MCF 10A (cell line): ENCODE measurements around the gene B4GALT1. TPM values are rescaled to one million over a fixed set of nuclear protein-coding genes. Genes with fewer than 3 reads are reported as not detected.
A peak's percentile ranks its signal among the peaks of the same experiment; 100 is the strongest.

ENCODE experiments used
- BruUV-seq: library from RNA; stranded (reverse); fragments of 400-500 nt; replicated peaks from 2 replicates; lab custom pipeline; 2021; lab: Mats Ljungman, UMichigan
- CTCF ChIA-PET: fragments of 300-600 bp; sonication (Branson Sonifier 250); formaldehyde crosslinking; extraction: SDS; loops from one replicate; lab custom pipeline; 2021; ENCODE audit warnings: antibody characterized with exemption, inconsistent platforms; lab: Yijun Ruan, JAX
- POLR2A ChIA-PET: fragments of 300-600, 350-650 bp; sonication (Branson Sonifier 250); formaldehyde crosslinking; extraction: SDS; loops from one replicate; lab custom pipeline; 2020; ENCODE audit warnings: antibody characterized with exemption, inconsistent platforms; lab: Yijun Ruan, JAX
- DNase-seq: peaks from one replicate; pipeline ENCODE4 v3.0.0-alpha.2; 2018; ENCODE audit not compliant: unreplicated experiment
- H3K27ac Mint-ChIP-seq: one replicate; pipeline ENCODE4 v1.8.0; 2022; ENCODE audit warnings: mild to moderate bottlenecking, low read depth, mixed read lengths; ENCODE audit not compliant: unreplicated experiment
- H3K27me3 Mint-ChIP-seq: one replicate; pipeline ENCODE4 v1.8.0; 2022; ENCODE audit warnings: mixed read lengths; ENCODE audit not compliant: insufficient read depth, unreplicated experiment
- H3K36me3 Mint-ChIP-seq: one replicate; pipeline ENCODE4 v1.8.0; 2022; ENCODE audit warnings: mild to moderate bottlenecking, moderate library complexity, mixed read lengths; ENCODE audit not compliant: insufficient read depth, unreplicated experiment
- H3K4me1 Mint-ChIP-seq: one replicate; pipeline ENCODE4 v1.8.0; 2022; ENCODE audit warnings: mixed read lengths; ENCODE audit not compliant: insufficient read depth, unreplicated experiment
- H3K4me3 Mint-ChIP-seq: one replicate; pipeline ENCODE4 v1.8.0; 2022; ENCODE audit warnings: mild to moderate bottlenecking, moderate library complexity, mixed read lengths; ENCODE audit not compliant: unreplicated experiment
- H3K9me3 Mint-ChIP-seq: one replicate; pipeline ENCODE4 v1.8.0; 2022; ENCODE audit warnings: mixed read lengths; ENCODE audit not compliant: unreplicated experiment
- CTCF ChIP-seq: fragments of 200-600 bp; IDR thresholded peaks from one replicate; pipeline ENCODE4 v1.8.0; 2022; ENCODE audit warnings: antibody characterized with exemption, mild to moderate bottlenecking; ENCODE audit not compliant: unreplicated experiment
- intact Hi-C: fragments of 100-400 bp; cut with micrococcal nuclease; formaldehyde crosslinking; loops from 2 replicates; pipeline ENCODE4 v1.14.1; 2022
- total RNA-seq: library from RNA; stranded (reverse); gene quantifications from 2 replicates; pipeline ENCODE4 v1.2.3, GENCODE V29; 2022

Gene B4GALT1
- total RNA-seq, 1 experiment from 2014 or later = 184 TPM

- ChIA-PET POLR2A (interaction anchor here (1.3 to 1.8 kb wide), 2 partner anchors 12 to 38 kb away, joined by 5 read pairs; no protein-coding TSS in a partner anchor), CTCF (interaction anchor here (1.1 kb wide), 1 partner anchor 41 kb away, joined by 3 read pairs; no protein-coding TSS in a partner anchor)
- no peak for TF ChIP-seq CTCF
- no peaks in the 10 kb centered on the region for H3K27me3 Mint-ChIP-seq
- peaks cover 25% of the 10 kb centered on the region for H3K4me1 Mint-ChIP-seq
- no peaks in the 10 kb centered on the region for H3K9me3 Mint-ChIP-seq
- H3K4me3 Mint-ChIP-seq = no peak overlapping the region
- H3K36me3 Mint-ChIP-seq = peaks cover 100% of the 10 kb centered on the region
- intact Hi-C loops = no loop called here
- no peak for DNase-seq
- no peak overlapping the region for H3K27ac Mint-ChIP-seq
- BruUV-seq = no TSS peak
Measured at GRCh38 chr9:33120620-33121019, 46.5 kb downstream of the B4GALT1 start.

- H3K36me3 Mint-ChIP-seq = peaks cover 100% of the 10 kb centered on the region
- no peaks in the 10 kb centered on the region for H3K27me3 Mint-ChIP-seq
- intact Hi-C loops = loop anchor here (2.0 kb wide), 1 partner anchor 49 kb away; the partner anchor contains the start of gene B4GALT1
- ChIA-PET CTCF (interaction anchor here (1.0 to 1.1 kb wide), 3 partner anchors 9 to 98 kb away, joined by 3 to 5 read pairs (median 3); no protein-coding TSS in a partner anchor), POLR2A (interaction anchor here (0.6 to 2.2 kb wide), 4 partner anchors 9 to 48 kb away, joined by 3 to 8 read pairs (median 4); no protein-coding TSS in a partner anchor)
- H3K4me3 Mint-ChIP-seq = peak overlapping the region; percentile 3
- H3K4me1 Mint-ChIP-seq = peaks cover 30% of the 10 kb centered on the region
- no peak for DNase-seq
- H3K9me3 Mint-ChIP-seq = no peaks in the 10 kb centered on the region
- TF ChIP-seq CTCF = no peak
- peak overlapping the region; percentile 47 for H3K27ac Mint-ChIP-seq
- BruUV-seq = no TSS peak
Measured at GRCh38 chr9:33117796-33118195, 49.3 kb downstream of the B4GALT1 start.

- Mint-ChIP-seq H3K4me1 (peaks cover 30% of the 10 kb centered on the region), H3K36me3 (peaks cover 100% of the 10 kb centered on the region), H3K27ac (peak overlapping the region; percentile 47), H3K9me3 (no peaks in the 10 kb centered on the region), H3K4me3 (no peak overlapping the region), H3K27me3 (no peaks in the 10 kb centered on the region)
- TF ChIP-seq CTCF = no peak
- intact Hi-C loops = loop anchor here (2.0 kb wide), 1 partner anchor 49 kb away; the partner anchor contains the start of gene B4GALT1
- no TSS peak for BruUV-seq
- ChIA-PET CTCF (interaction anchor here (1.0 to 1.1 kb wide), 3 partner anchors 8 to 99 kb away, joined by 3 to 5 read pairs (median 3); no protein-coding TSS in a partner anchor), POLR2A (interaction anchor here (0.6 to 2.2 kb wide), 5 partner anchors 8 to 48 kb away, joined by 3 to 8 read pairs (median 4); no protein-coding TSS in a partner anchor)
- DNase-seq = no peak
Measured at GRCh38 chr9:33117306-33117705, 49.8 kb downstream of the B4GALT1 start.

- ChIA-PET POLR2A (interaction anchor here (1.1 to 2.2 kb wide), 5 partner anchors 8 to 46 kb away, joined by 3 to 8 read pairs (median 4); no protein-coding TSS in a partner anchor), CTCF (interaction anchor here (1.0 kb wide), 1 partner anchor 13 kb away, joined by 3 read pairs; no protein-coding TSS in a partner anchor)
- Mint-ChIP-seq H3K36me3 (peaks cover 100% of the 10 kb centered on the region), H3K4me3 (no peak overlapping the region), H3K9me3 (no peaks in the 10 kb centered on the region), H3K4me1 (peaks cover 33% of the 10 kb centered on the region), H3K27ac (peak overlapping the region; percentile 47), H3K27me3 (no peaks in the 10 kb centered on the region)
- no peak for DNase-seq
- BruUV-seq = no TSS peak
- intact Hi-C loops = loop anchor here (2.0 kb wide), 1 partner anchor 50 kb away; the partner anchor contains the start of gene B4GALT1
- no peak for TF ChIP-seq CTCF
Measured at GRCh38 chr9:33116860-33117259, 50.3 kb downstream of the B4GALT1 start.
